COLO829 (cell line): ENCODE measurements around the gene SNAP23.
"Not testable (repeated sequence)": the region's sequence is repeated elsewhere in the genome, so short reads cannot be mapped to it uniquely, and the experiment has no call there.

Source experiments
- DNase-seq: peaks from one replicate; pipeline ENCODE4 v3.0.0; 2012; ENCODE audit warnings: low spot score

The SNAP23 gene

GRCh38 chr15:42498212-42499068 lies 3.0 kb downstream of the SNAP23 start:
- DNase-seq, result no peak

DNA sequence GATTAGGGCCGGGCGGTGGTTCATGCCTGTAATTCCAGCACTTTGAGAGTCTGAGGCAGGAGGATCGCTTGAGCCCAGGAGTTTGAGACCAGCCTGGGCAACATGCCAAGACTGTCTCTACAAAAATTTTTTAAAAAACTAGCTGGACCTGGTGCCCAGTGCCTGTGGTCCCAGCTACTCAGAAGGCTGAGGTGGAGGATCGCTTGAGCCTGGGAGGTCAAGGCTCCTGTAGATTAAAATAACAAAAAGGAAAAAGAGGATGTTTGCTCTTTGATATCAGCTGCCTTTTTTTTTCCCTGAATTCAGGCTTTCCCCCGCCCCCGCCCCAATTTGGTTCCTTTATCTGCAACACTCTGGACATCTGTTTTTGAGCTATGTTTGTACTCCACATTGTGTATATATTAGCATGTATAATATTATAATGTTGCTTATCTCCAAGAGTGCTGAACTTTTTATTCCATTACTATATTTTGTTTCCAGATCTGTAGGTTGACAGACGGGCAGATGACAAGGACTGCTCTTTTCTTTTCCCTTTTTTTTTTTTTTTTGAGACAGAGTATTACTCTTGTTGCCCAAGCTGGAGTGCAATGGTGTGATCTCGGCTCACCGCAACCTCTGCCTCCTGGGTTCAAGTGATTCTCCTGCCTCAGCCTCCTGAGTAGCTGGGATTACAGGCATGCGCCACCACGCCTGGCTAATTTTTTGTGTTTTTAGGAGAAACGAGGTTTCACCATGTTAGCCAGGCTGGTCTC lies 4.6 kb downstream of the SNAP23 start:
- no peak for DNase-seq

- no peak for DNase-seq
These were observed 7.0 kb downstream of the SNAP23 start for GRCh38 chr15:42502477-42502876.

DNA sequence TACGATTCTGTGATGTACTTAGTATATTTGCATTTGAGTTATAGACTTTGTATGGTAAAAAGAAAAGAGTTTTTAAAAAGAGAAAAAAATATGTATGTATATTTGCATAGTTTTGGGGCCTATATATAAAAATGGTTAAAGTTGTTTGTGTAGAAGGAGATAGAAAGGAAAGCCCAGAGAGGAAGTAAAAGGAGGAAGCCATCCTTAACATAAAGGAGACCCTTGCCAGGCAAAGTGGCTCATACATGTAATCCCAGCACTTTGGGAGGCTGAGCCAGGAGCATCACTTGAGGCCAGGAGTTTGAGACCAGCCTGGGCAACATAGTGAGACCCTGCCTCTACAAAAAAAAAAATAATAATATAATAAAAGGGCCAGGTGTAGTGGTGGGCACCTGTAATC lies 8.4 kb downstream of the SNAP23 start:
- no peak for DNase-seq

- no peak for DNase-seq
These were observed 9.2 kb downstream of the SNAP23 start for GRCh38 chr15:42504631-42505030.

DNA sequence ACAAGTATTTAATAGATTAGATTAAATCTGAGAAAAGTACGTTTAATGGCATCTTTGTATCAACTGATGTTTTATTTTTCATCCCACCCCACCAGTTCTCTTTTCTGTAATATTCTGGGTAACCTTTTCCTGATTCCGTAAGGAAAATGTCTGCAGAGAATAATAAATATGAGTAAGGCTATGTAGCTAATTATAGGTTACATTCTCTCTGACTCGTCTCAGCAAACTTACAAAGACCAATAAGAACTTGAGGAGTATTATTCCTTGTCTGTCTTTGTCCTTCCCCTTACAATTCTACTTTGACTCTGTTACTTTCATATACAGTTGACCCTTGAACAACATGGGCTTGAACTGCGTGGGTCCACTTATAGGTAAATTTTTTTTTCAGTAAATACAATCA lies 12.1 kb downstream of the SNAP23 start:
- no peak for DNase-seq

DNA sequence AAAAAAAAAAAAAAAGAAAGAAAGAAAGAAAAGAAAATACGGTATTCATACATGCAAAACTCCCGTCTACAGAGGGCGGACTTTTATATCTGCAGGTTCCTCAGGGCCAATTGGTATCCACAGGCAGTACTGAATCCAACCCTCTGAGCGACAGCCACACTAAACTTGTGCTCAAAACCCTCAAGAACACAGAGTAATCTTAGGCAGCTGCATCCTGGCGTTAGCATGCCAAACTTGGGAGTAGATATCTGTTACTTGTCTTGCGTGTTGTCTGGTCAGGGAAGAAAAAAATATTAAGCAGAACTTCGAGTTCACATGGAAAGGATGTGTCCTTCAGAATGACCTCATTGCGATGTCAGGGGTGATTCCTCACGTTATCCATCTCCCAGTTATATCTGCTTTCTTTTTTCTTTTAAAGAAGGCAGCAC lies 12.8 kb downstream of the SNAP23 start:
- DNase-seq, result no peak

DNA sequence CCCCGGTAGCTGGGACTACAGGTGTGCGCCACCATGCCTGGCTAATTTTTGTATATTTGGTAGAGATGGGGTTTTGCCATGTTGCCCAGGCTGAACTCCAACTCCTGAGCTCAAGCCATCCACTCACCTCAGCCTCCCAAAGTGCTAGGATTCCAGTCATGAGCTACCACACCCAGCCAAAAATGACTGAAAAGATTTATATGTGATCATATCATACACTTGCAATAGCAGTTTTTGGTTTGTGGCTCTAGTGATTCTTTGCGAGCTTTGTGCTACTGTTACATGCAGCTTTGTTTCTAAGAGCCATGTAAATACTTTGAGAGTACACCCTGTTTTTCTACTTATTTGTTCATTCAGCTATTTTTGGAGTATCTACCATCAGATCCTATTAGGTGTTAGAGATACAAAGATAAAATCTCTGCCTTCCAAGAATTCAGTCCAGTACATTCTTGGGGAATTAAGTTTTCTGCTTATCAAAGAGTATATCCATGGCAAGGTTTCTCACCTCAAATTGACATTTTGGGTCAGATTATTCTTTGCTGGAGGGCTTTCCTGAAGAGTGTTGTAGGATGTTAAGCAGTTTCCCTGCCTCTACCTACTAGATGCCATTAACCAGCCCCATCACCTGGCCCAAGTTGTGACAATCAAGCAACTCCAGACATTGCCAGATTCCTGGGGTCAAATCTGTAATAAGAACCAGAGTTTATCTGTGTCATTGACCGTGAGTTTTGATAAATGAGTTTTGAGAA lies 15.0 kb downstream of the SNAP23 start:
- DNase-seq, result no peak

DNA sequence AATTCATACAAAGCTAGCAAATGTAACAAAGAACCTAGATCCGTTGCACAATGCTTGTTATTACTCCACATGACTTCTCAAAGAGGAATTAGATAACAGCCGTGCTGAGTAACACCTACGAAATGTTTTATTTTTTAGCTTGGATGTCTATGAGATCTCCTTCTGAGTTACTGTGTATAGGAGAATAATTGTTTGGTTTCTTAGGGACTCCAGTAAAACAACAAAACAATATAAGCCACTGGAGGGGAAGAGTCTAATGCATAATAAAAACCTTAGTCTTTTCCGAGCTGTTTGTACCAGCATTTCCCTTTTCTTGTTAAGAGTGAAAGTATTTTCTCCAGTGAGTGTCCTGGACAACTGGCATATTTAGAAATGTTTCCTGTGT lies 15.6 kb downstream of the SNAP23 start:
- no peak for DNase-seq

DNA sequence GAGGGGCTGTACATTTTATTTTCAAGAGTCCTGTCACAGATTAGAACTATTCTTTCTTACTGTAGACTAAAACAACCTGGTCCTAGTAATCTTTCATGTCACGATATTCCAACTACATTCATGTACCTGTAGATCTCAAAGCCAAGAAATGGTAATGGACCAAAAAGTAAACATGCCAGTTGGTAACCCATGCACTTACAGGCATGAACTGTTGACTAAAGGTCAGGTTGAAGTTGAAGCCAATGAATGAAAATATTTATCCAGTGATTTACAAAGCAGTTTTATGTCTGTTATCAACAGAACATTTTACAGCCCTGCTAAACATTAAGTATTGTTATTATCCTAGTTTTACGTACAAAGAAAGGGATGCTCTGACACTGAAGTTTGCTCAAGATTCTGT lies 27.9 kb downstream of the SNAP23 start:
- no peak for DNase-seq

DNA sequence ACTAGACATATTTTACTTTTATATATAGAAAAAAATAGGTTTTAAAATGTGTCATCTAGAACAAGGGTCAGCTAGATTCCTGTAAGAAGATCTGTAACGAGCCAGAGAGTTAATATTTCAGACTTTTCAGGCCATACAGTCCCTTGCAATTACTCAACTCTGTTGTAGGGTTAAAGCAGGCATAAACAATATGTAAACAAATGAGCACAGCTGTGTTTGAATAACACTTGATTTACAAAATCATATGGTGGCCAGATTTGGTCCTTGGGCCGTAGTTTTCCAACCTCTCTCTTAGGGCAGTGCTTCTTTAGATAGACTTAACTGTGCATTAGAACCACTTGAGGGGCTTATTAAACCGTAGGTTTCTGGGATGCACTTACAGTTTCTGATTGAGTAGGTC lies 33.5 kb downstream of the SNAP23 start:
- DNase-seq, result no peak

DNA sequence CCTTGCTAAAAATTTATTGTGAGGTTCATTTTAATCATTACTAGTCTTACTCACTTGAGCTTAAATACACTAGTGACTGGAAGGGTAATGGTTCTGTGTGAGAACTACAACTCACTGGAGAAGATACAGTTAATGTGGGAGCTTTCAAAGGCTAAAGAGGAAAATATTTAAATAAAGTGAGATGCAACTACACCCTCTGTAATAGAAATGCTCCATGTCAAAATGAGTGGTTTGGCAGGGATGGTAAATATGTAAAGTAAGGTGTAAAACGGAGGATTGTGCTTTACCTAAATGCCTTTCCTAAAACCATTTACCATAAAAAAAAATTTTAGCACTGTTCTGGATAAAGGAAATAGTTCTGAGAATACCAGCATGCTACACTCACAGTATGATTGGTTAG lies 37.8 kb downstream of the SNAP23 start:
- no peak for DNase-seq

DNA sequence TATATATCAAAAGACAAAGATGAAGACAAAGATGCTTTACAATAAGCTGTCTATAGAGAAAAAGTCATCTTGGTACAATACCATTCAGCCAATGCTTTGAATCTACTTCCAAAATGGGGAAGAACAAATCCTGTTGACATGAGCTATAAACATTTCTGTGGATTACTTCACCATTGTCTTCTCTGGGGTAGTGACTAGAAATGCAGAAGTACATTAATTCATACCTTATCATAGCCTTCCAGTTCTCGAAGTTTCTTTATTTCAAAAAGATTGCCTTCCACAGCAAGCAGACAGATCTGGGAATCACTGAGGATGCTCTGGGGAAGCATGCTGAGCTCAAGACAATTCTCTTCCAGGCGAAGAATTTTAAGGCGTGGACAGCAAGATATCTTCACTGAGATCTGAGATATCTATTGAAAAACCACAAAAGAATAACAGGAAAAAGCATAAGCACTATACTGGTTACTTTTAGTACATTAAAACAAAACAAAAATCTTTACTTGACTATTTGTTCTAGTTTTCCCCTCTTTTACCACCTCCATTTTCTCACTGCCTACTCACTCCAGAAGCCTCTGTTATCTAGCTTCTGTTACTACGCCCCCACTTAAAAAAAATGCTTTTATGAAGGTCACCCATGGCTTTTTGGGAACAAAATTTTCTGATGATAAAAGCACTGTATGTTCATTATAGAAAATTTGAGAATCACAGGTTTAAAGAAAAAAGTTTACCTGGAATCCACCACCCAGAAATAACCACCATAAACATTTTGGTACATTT lies 49.6 kb downstream of the SNAP23 start:
- DNase-seq, result no peak

DNA sequence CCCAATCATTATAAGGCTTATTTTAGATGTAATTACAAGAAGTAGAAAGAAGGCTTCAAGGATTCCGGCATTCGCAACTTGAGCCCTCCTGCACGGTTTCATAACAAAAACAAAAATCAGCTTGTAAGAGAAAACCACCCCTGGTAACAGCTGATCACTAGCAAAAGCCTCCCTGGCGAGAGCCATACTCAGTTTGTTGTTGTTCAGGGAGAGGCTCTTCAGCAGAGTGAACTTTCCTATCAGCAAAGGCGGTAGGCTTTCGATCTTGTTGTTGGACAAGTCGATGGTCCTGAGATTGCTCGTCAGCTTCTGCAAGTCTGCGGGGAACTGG lies 52.4 kb downstream of the SNAP23 start:
- peak; percentile 3 for DNase-seq

GRCh38 chr15:42548249-42549031 lies 53.0 kb downstream of the SNAP23 start, which contains the start of the genes HAUS2 and LRRC57:
Gene HAUS2 (plus strand): TSS chr15:42548838. CDS start chr15:42548873, 35 bp downstream.
Gene LRRC57 (minus strand): TSS chr15:42548793. CDS start chr15:42548434, 359 bp downstream.
- DNase-seq, result peak; percentile 56

DNA sequence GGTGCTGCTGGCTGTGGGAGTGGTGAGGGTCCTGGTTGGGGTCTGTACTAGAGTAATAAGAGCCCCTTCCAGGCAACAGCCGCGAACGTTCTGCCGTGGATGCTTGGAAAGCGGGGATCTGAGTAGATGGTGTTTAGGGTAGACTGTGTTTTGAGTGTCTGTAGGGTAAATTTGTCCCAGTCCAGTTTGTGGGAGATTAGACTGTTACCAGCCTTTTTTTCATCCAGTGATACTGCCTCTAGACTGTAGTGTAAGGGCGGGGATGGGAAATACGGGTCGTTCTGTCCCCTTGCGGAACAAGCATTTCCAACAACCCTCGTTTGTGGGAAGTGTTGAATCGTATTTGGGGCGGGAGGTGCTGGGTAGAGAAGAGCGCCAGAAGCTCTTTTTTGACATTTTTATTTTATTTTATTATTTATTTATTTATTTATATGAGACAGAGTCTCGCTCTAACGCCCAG lies 53.6 kb downstream of the SNAP23 start:
- peak; percentile 2 for DNase-seq

GRCh38 chr15:42549741-42550392 lies 54.4 kb downstream of the SNAP23 start:
- DNase-seq, result no peak

DNA sequence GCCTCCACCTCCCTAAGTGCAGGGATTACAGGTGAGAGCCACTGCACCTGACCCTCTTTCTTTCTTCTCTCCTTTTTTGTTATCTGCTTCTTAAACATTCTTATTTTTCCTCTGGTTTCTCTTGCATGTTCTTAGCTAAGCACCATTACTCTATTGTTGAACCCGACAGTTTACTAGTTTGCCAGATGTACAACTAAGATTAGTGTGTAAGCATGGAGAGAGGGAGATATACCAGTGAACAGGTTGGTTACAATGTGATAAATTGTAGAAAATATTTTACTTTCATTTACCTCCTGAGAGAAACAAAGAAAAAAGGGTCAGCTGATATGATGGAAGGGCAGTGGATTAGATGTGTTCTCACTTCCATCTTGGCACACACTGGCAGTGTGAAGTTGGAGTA lies 58.1 kb downstream of the SNAP23 start:
- no peak for DNase-seq

DNA sequence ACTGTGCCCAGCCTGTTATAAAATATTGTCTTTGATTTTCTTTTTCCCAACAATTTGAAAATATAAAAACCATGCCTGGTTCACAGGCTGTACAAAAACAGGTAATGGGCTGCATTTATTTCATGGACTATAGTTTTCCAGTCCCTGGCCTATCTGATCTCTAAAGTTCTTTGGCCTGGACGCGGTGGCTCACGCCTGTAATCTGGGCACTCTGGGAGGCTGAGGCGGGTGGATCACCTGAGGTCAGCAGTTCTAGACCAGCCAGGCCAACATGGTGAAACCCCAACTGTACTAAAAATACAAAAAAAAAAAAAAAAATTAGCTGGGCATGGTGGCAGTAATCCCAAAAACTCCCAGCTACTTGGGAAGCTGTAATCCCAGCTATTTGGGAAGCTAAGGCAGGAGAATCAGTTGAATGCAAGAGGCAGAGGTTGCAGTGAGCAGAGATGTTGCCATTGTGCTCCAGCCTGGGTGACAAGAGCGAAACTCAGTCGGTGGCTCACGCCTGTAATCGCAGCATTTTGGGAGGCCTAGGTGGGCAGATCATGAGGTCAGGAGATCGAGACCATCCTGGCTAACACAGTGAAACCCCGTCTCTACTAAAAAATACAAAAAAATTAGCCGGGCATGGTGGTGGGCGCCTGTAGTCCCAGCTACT lies 61.2 kb downstream of the SNAP23 start:
- DNase-seq, result not testable (repeated sequence)

- no peak for DNase-seq
These were observed 63.3 kb downstream of the SNAP23 start for GRCh38 chr15:42558739-42559138.
